Measurements from ENCODE around the gene CNOT8. TPM values are rescaled to one million over a fixed set of nuclear protein-coding genes. Genes with fewer than 3 reads are reported as not detected.

Gene CNOT8
- total RNA-seq, 1 experiment from 2014 or later = 45.6 TPM

DNA sequence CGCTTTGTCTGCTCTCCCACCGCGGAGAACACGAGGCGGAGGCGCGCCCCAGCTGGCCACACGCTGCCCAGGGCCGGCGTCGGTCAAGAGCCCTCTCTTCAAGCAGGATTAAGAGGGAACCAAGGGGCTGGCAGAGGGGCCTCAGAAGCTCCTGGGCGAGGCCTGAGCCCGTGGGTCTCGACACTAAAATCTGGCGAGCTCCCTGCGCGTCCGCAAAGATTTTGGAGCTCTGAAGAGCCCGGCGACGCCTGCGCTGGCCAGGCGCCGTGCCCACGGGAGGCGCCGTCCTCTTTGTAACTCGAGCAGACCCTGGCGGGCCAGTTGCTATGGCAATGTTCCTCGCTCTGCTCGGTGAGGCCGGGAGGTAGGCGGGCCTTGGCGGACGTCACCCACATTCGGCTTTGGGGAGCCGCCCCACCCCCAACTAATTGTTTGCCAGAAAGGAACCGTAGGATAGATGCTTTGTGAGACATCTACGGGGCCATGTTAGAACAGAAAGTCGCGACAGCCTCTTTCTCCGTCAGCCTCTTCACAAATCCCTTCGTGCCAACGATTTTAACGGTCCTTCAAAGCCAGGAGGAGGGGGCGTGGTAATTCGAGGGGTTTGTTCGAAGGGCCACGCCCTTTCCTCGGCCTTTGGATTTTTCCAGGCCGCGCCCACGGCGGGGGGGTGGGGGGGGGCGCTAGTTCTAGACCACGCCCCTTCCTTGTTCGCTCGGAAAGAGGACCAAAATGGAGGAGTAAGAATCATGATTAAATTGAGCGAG, 714 bp upstream of the CNOT8 start:
- Histone ChIP-seq H3K27ac (ENCODE audit: insufficient read length, low read depth, low read length) (peak overlapping the region; percentile 88), H3K79me2 (ENCODE audit: insufficient read depth, low read length) (peaks cover 26% of the 10 kb centered on the region), H3K23ac (ENCODE audit: insufficient read length, low read depth, low read length) (no peak overlapping the region), H3K14ac (ENCODE audit: insufficient read depth, low read length) (peak overlapping the region; percentile 98), H2BK15ac (ENCODE audit: low read depth, low read length) (no peak overlapping the region), H2AFZ (ENCODE audit: low read length) (no peak overlapping the region), H3K23me2 (ENCODE audit: insufficient read length, low read depth, low read length, poor library complexity, severe bottlenecking) (peaks cover 19% of the 10 kb centered on the region), H4K8ac (replicated peaks; ENCODE audit: insufficient read length, low read depth, low read length) (no peak overlapping the region), H4K20me1 (ENCODE audit: control insufficient read depth, insufficient read depth, insufficient read length) (no peaks in the 10 kb centered on the region), H3K4me1 (ENCODE audit: insufficient read depth, low read length) (peaks cover 9% of the 10 kb centered on the region), H2BK12ac (ENCODE audit: insufficient read length, low read depth, low read length) (no peak overlapping the region), H2BK20ac (ENCODE audit: low read depth, low read length, poor library complexity, severe bottlenecking) (no peak overlapping the region), H2AK5ac (ENCODE audit: insufficient read length, low read length) (no peak overlapping the region), H2BK5ac (ENCODE audit: insufficient read length, low read length) (peak overlapping the region; percentile 37), H3K4me2 (ENCODE audit: insufficient read depth, insufficient read length, low read length) (peak overlapping the region; percentile 97), H3K18ac (ENCODE audit: insufficient read length, low read depth, low read length) (peak overlapping the region; percentile 98), H3K79me1 (ENCODE audit: insufficient read depth, low read depth, low read length, poor library complexity, severe bottlenecking) (no peaks in the 10 kb centered on the region), H3K27me3 (ENCODE audit: insufficient read depth, low read length) (no peaks in the 10 kb centered on the region), H4K91ac (ENCODE audit: insufficient read length, low read depth, low read length) (no peak overlapping the region), H2BK120ac (ENCODE audit: low read depth, low read length, poor library complexity, severe bottlenecking) (peak overlapping the region; percentile 94), H3K4ac (ENCODE audit: low read depth, low read length) (no peak overlapping the region; the same call in 1 of the 2 replicates), H3K9ac (ENCODE audit: extremely low read depth, insufficient read length, low read length) (peak overlapping the region; percentile 94), H3K56ac (ENCODE audit: insufficient read length, low read depth, low read length) (no peak overlapping the region), H4K5ac (ENCODE audit: insufficient read length, low read depth, low read length) (peak overlapping the region; percentile 79), H3T11ph (ENCODE audit: low read length) (no peak overlapping the region), H3K9me3 (ENCODE audit: control insufficient read depth, low read depth, low read length) (no peaks in the 10 kb centered on the region)
- Mint-ChIP-seq H3K4me3 (peak overlapping the region; percentile 87 to 95), H3K36me3 (ENCODE audit: insufficient read depth in 1 of 3, low read depth in 3 of 3) (peaks cover 1 to 4% (median 4%) of the 10 kb centered on the region in 3 experiments; a peak in 6 of 7 replicates), H3K4me1 (peaks cover 24 to 26% of the 10 kb centered on the region in 2 experiments), H3K27ac (peak overlapping the region; percentile 100), H3K27me3 (ENCODE audit: low read depth) (no peaks in the 10 kb centered on the region), H3K9me3 (no peaks in the 10 kb centered on the region)
- WGBS (ENCODE audit: extremely low coverage, insufficient read length, low lambda C conversion rate) = no CpG with 5 or more reads among the region's 59 CpGs
- peak; percentile 98 for DNase-seq
- TF ChIP-seq, protein P1, sequence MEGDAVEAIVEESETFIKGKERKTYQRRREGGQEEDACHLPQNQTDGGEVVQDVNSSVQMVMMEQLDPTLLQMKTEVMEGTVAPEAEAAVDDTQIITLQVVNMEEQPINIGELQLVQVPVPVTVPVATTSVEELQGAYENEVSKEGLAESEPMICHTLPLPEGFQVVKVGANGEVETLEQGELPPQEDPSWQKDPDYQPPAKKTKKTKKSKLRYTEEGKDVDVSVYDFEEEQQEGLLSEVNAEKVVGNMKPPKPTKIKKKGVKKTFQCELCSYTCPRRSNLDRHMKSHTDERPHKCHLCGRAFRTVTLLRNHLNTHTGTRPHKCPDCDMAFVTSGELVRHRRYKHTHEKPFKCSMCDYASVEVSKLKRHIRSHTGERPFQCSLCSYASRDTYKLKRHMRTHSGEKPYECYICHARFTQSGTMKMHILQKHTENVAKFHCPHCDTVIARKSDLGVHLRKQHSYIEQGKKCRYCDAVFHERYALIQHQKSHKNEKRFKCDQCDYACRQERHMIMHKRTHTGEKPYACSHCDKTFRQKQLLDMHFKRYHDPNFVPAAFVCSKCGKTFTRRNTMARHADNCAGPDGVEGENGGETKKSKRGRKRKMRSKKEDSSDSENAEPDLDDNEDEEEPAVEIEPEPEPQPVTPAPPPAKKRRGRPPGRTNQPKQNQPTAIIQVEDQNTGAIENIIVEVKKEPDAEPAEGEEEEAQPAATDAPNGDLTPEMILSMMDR (conservative IDR thresholded peaks at IDR 0.05) = peak; percentile 26; the same call in 1 of the 3 replicates
